Peyer's patch (tissue), 4 donors: ENCODE measurements around the gene TCAP.

Experiments used
- POLR2A ChIP-seq, 2 donors: fragments of 450-650 bp; IDR thresholded peaks; one replicate each; pipeline ENCODE4 v1.5.1; 2017; ENCODE audit warnings: antibody characterized with exemption in 2 of 2, mild to moderate bottlenecking in 2 of 2, moderate library complexity in 2 of 2
- TF ChIP-seq, protein P1 (sequence below), 6 experiments: fragments of 450-650 bp in 4 of 6; fragments of 200-600 bp in 2 of 6; sonication (generic) in 1 of 6; IDR thresholded peaks; one replicate each; pipeline ENCODE4 v1.5.1; 2017 to 2019; ENCODE audit warnings: antibody characterized with exemption in 6 of 6, mild to moderate bottlenecking in 3 of 6, moderate library complexity in 1 of 6

DNA sequence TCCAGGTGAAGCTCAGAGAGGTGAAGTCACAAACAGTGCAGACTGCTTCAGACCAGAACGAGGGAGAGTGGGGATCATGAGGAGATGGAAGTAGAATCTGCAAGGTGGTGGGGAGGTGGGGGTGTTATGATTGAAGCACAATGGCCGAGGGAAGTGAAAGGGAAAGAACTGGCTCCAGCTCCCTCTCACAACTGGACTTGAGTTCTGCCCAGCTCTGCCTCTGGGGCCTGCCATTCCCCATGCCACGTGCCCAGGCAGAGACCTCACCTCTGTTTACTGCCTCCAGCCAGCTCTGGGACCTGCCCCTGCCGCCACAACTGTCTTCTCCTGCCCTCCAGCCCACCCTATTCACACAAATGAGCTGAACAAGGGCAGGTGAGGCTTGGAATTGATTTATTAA lies 5.6 kb downstream of the TCAP start:
- TF ChIP-seq, protein P1, sequence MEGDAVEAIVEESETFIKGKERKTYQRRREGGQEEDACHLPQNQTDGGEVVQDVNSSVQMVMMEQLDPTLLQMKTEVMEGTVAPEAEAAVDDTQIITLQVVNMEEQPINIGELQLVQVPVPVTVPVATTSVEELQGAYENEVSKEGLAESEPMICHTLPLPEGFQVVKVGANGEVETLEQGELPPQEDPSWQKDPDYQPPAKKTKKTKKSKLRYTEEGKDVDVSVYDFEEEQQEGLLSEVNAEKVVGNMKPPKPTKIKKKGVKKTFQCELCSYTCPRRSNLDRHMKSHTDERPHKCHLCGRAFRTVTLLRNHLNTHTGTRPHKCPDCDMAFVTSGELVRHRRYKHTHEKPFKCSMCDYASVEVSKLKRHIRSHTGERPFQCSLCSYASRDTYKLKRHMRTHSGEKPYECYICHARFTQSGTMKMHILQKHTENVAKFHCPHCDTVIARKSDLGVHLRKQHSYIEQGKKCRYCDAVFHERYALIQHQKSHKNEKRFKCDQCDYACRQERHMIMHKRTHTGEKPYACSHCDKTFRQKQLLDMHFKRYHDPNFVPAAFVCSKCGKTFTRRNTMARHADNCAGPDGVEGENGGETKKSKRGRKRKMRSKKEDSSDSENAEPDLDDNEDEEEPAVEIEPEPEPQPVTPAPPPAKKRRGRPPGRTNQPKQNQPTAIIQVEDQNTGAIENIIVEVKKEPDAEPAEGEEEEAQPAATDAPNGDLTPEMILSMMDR (IDR thresholded peaks at IDR 0.05), result no peak
- TF ChIP-seq POLR2A (IDR thresholded peaks at IDR 0.05), result no peak
